NCI-H2171 (cell line): ENCODE data around the gene SPTLC2.
"Not testable (repeated sequence)": the region's sequence is repeated elsewhere in the genome, so short reads cannot be mapped to it uniquely, and the experiment has no call there.

Source experiments
- DNase-seq: peaks from one replicate; lab custom pipeline; 2025; lab: John Stamatoyannopoulos, UW

SPTLC2 gene

DNA sequence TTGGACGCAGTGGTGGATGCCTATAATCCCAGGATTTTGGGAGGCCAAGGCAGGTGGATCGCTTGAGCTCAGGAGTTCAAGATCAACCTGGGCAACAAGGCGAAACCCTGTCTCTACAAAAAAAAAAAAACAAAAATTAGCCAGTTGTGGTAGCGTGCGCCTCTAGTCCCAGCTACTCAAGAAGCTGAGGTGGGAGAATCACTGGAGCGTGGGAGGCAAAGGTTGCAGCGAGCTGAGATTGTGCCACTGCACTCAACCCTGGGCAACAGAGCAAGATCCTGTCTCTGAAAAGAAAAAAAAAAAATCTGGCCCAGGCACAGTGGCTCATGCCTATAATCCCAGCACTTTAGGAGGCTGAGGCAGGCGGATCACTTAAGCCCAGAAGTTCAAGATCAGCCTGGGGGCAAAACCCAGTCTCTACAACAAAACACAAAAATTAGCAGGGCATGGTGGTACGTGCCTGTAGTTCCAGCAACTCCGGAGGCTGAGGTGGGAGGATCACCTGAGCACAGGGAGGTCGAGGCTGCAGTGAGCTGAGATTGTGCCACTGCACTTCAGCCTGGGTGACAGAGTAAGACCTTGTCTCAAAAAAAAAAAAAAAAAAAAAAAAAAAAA lies 27.9 kb downstream of the SPTLC2 start:
- not testable (repeated sequence) for DNase-seq

DNA sequence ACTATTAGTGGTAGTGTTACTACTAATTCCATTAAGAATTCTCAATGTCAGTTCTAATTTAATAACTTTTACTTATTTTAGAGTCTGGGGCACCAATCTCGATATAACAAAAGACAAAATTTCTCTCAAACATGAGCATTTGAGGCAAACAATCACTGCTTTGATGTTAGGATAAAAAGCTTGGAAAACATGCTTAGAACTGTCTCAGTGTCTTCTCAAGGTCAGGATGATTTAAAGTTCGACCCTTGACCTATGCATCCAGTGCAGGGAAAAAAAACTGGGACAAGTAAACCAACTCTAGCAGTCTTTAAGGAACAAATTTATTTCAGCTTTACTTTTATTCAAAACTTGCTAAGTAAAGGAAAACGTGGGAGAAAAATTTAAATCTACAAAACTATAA lies 31.1 kb downstream of the SPTLC2 start:
- no peak for DNase-seq

DNA sequence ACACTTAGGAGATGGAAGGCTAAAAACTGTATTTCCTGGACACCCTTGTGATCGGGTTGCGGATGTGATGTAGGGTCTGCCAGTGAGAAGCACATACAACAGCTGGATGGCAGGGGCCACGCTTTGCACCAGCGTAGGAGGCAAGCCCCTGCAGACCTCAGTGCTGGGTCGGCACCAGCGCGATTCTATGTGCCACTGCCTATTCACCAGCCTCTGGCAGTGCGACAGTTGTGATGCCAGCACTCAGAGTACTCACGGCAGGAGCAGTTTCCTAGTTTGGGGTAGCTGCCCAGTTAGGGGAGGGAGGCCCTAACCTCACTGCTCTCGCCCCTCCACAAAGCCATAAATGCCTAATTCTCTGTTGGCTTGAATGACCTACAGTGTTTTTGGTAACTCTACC lies 31.6 kb downstream of the SPTLC2 start:
- no peak for DNase-seq

DNA sequence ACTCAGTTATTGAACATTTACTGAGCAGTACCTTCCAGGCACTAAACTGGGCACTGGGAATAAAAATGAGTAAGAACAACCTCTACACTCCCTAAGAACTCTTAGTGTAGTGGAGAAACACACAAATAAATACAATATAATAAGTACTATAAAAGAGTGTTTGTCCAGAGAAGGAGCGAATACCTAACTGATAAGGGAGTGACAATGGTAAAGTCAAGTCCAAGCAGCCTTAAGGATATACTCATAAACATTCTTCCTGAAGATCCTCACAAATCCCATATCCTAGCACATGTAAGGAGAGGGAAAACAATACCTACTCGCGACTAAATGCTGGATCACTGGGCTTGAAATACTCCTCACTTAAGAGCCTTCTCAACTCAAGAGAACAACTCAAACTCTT lies 32.8 kb downstream of the SPTLC2 start:
- no peak for DNase-seq

DNA sequence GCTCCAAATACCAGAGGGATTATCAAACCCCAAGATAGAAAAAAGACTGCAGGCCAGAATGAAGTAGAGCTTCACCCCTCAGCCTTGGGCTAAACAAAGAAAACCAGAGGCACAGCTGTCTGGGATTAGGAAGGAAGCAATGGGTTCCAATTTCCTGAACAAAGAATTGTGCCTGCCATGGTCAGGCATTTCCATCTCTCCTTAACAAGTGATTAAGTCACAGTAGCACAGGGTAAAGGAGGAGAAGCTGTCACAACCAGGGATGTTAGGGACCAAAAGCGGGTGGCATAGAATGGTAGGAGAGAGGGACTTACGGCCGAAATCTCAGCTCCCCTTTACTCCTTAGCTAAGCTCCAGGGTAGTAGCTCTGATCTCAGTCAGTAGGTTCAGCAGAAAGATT lies 33.9 kb downstream of the SPTLC2 start:
- no peak for DNase-seq

DNA sequence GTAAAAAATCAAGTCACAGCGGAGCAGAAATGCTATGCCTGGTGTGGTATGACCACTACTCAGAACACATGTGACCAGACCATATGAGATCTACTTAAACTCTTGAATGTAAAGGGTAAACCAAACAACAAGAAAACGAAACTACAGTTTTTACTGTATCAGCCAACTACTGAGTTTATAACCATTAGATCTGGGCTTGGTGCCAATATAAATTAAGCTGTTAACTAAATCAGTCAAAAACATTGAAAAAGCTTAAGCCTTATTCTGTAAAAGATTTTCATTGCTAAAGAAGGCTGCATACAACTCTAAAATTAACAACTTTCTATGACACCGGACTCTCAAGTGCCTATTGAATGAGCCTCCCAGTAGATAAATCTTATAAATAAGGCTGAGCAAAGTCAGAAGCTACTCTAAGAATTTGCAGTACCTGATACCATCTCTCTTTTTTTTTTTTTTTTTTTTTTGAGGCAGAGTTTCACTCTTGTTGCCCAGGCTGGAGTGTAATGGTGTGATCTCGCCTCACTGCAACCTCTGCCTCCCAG lies 35.4 kb downstream of the SPTLC2 start:
- peak; percentile 31 for DNase-seq

DNA sequence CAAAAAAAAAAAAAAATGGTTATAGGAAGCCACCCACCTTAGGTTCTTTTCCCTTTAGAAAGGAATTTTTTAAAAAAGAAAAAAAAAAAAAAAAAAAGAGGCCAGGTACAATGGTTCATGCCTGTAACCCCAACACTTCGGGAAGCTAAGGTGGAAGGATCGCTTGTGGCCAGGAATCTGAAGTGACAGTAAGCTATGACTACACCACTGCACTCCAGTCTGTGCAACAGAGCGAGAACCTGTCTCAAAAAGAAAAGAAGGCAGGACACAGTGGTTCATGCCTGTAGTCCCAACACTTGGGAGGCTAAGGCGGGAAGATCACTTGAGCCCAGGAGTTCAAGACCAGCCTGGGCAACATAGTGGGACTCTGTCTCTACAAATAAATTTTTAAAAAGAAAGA lies 36.0 kb downstream of the SPTLC2 start:
- DNase-seq = no peak

DNA sequence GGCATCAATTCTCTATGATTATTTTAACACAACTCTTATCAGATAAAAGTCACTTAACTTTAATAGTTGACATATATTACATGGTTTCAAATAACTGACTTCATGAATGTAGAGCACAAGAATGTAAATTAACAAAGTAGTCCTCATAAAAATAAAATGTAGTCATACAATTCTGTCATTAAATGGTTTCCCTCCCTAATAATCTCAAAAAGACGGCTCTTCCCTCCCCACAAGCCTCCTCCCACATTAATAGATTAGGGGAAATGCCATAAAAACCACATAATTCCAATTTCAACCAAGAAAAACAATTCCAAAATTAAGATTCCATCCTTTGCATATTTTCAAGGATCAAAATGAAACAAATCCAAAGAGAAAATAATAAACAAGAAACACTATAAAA lies 36.7 kb downstream of the SPTLC2 start:
- DNase-seq = no peak

DNA sequence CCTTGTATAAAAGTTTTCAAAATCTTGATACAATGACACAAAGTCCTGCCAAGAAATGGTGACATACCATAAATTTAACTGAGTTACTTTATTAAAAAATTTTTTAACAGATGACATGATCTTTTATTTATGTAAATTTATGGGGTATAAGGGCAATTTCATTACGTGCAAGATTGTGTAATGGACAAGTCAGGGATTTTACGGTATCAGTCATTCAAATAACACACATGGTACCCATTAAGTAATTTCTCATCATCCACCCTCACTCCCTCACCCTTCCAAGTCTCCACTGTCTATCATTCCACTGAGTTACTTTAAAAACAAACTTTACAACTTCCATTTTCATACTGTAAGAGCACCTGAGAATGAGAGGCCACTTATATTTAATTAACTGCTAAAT lies 37.4 kb downstream of the SPTLC2 start:
- DNase-seq = no peak

DNA sequence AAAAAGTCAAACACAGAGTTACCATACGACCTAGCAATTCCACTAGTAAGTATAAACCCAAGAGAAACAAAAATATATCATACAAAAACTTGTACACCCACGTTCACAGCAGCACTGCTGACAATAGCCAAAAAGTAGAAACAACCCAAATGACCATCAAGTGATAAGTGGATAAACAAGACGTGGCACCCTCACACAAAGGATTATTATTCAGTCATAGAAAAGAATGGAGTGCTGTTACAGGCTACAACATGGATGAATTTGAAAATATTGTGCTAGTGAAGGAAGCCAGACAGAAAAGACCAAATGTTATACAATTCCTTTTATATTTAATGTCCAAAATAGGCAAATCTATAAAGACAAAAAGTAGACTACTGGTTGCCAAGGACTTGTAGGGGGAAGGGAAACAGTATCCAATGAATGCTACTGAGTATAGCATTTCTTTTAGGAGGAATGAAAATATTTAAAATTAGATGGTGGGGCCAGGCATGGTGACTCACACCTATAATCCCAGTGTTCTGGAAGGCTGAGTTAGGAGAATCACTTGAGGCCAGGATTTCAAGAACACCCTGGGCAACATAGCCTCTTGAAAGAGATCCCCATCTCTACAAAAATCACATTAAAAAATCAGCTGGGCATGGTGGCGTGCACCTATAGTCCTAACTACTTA lies 41.9 kb downstream of the SPTLC2 start:
- DNase-seq = no peak

DNA sequence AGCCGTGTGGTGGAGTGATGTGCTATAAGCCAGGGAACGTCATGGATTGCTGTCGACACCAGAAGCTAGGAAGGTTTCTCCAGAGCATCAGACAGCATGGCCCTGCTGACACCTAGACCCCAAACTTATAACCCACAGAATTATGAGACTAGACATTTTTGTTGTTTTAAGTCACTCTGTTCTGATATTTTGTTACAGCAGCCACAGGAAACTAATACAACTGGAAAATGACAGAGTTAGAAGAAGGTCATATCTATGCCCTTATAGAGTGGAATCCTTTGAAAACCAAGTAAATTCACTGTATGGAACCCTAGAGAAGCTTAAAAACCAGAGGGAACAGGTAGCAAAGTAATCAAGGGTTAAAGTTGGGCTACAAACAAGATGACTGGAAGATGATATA lies 42.5 kb downstream of the SPTLC2 start:
- DNase-seq = no peak

DNA sequence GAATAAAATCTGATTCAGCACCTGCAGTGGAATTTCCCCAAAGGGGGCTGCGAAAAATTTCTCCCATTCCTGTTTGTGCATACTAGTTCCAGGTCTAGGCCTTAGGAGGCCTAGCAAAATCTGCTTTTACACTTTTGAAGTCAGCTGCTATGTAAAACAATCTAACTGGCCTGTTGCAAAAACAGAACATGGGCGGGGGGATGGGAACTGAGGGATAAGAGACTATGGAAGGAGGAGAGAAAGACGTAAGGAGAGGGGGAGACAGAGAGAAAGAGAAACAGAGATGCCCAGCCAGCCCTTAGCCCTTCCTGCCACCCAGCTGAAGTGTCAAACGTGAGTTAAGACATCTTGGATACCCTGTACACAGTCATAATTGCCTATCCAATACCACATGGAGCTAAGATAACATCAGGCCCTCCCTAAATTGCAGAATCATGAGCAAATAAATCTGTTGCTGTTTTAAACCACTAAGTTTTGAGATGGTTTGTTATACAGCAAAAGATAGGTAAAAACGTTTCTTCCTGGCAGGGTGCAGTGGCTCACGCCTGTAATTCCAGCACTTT lies 45.6 kb downstream of the SPTLC2 start:
- DNase-seq = no peak

DNA sequence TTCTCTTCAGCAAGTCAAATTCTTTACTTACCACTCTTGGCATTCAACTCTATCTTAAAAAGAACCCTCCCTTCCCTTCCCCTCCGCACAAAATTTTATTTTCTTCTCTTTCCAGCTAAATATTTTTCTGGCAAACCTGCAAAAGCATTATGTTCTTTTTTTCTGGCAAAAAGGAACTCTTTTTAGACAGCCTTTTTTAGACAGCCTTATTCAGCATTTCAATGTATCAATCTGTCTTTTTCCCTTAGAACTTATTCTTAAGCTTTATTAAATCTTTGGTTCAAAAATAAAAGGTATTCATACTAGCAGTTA lies 50.5 kb downstream of the SPTLC2 start:
- no peak for DNase-seq

DNA sequence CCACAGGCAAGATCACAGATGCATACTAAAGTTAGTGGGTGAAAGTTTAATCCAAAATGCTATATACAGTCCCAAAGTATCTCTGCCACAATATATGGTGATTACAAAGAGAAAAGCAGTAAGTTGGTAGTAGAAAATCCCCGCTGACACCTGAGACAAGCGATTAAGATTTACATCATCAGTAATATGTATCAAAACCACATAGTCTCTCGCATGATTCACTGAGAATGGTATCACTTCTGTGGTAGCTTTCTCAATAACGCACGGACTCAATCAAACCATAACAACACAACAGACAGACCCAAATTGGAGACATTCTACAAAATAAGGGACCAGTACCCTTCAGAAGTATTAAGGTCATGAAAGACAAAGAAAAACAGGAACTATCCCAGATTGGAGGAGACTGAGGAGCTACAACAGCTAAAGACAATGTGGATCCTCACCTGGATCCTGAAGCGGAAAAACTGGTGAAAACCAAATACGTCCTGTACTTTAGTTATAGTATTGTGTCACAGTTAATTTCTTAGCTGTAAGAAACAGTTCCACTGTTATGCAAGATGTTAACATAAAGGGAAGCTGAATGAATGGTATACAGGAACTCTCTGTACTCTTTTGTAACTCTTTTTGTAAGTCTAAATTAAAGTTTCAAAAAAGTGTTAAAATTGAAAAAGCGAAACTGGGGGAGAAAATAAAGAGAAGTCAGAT lies 51.0 kb downstream of the SPTLC2 start:
- no peak for DNase-seq

DNA sequence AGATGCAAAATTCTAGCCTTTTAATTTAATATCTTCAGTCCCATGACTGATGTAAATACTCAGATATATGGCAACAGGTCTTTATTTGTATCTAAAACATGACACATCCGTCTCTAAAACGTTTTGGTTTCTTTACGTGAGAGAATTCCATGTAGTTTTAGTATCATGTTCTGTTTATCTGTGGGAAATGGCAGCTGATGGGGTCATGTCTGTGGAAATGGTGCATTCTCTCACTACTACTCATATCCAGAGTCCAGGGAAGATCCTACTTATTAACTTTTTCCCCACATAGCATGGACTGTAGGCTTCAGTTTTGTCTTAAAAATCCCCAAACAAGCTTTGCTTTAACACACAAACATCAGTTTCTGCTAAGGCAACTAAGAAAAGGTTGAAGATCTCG lies 53.8 kb downstream of the SPTLC2 start:
- no peak for DNase-seq

DNA sequence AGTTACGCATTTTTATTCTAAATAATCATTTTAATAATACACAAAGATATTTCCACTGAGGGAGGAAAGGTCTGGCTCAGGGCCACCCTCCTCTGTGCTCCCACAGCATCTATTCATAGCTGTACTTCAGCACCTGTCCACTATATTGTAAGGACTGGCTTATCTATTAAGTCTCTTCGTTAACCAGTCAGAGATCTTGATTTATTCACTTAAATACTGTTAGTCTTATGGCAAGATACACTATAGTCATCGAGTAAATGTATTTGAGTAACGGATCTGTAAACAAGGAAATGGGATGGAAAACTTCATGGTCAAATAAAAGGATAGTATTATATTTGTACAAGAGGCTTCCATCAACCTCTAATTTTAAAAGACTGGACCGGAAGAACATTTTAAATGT lies 54.6 kb downstream of the SPTLC2 start:
- DNase-seq = no peak

DNA sequence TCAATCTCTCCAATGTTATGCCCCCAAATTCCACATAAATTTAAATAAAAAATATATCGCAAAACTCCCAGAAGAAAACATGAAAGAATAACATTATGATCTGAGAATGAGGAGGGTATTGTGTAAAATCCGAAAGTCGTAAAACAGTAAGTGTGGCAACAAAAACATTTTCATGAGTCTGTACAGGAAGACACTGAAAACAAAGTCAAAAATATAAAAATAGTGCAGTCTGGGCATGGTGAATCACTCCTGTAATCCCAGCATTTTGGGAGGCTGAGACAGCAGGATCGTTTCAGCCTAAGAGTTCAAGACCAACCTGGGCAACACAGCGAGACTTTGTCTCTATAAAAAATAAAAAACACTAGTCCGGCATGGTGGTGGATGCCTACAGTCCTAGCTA lies 57.1 kb downstream of the SPTLC2 start:
- DNase-seq = no peak

DNA sequence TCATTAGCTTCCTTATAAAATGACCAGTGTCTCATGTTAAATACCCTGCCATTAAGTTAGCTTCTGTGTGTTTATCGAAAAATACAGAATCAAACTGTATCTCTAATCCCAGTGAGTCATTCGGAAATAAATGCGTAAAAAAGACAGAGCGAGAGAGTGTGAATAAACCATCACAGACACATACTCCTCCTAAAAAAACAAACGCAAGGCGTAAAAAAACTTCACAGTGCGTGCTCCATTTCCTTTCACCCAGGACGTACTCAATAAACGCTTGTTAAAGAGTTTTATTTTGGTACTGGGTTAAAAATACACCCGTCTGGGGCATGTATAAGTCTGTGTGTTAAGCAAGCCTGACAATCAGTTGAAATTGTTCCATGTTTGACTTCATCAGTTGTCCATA lies 59.0 kb downstream of the SPTLC2 start:
- DNase-seq = no peak

DNA sequence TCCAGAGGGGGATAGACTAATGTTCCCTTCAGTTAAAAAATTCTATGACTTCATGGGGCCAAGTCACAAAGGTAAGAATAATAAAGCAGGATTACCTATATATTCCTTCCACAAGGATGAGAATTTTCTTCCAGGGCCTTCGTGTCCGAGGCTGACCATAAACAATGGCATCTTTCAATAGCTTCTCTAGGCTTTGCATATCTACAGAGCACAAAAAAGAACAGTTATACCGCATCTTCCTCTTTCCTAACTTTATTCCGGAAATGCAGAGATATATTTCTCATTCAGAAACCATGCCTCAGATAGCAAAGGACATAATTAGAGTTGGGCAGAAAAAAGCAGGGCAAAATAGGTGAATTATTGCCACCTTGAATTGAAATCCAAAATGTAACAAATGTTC lies 59.5 kb downstream of the SPTLC2 start:
- DNase-seq = no peak

DNA sequence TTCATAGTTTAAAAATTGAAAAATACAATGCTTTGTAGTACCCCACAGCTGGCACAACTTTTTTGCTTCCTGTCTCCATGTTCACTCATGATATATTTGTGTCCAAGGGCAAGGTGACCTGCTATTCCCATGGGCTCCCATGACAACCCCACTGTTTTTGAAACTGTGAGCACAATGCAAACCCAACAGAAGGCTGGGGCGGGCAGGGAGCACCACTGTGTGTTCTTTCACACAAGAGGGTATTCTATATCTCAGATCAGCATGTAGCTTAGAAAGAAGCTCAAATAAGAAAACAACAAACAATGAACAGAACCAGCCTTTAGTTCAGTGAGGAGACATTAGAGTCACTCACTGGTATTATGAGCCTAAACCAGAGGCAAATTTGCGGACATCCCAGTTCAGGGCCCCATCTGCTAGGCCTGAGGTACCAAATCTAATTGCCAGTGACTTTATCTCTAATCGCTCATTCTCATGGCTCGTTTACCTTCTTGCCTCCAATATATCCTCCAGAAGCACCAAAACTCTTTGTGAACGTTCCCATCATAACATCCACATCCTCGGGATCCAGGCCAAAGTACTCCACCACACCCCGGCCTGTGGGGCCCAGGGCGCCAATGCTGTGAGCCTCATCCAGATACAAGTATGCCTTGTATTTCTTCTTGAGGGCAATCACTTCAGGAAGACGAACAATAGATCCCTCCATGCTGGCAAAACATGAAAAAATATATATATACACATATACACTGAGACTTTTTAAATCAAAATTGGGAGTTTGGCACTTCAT lies 61.4 kb downstream of the SPTLC2 start:
- no peak for DNase-seq

DNA sequence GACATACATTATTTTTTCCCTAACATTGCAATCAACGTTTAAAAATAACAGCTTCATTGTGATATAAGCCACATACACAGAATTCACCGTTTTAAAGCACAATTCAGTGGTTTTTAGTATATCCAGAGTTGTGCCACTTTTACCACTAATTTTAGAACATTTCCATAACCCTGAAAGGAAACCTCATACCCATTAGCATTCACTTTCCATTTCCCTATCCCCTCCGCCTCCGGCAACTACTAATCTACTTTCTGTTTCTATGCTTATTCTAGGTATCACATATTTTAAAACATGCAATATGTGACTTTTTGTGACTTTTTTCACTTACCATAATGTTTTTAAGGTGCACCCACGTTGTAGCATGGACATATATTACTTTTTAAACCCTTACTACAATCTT lies 62.2 kb downstream of the SPTLC2 start:
- DNase-seq = no peak

DNA sequence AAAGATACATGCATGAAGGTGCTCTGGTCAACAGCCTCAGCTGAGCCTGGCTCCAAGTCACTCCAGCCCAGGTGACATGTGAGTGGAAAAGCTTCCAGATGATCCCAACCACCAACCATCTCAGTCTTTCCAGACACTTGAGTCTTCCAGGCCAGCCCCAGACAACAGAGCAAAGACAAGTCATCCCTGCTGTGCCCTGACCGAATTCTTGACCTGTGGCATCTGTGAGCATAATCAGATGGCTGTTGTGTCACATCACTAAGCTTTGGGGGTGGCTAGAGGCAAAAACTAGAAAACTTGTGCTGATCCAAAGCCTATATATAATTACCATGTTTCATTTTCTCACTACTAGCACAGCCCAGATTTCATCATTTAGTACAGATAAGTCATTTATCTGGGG lies 67.0 kb downstream of the SPTLC2 start:
- no peak for DNase-seq
